KMS-11 (cell line): Measurements from ENCODE around the gene MYRF.

Experiments used
- H2AFZ ChIP-seq: fragments of 200-600 bp; sonication (generic); 2 replicates; pipeline ENCODE4 v1.6.1; 2016; ENCODE audit warnings: antibody characterized with exemption, mixed run types, low read depth
- H3K27ac ChIP-seq: fragments of 200-600 bp; sonication (generic); 2 replicates; pipeline ENCODE4 v1.6.1; 2016; ENCODE audit warnings: mild to moderate bottlenecking, mixed run types
- H3K27me3 ChIP-seq: fragments of 200-600 bp; sonication (generic); 2 replicates; pipeline ENCODE4 v1.6.1; 2017; ENCODE audit warnings: mild to moderate bottlenecking, low read depth, mixed run types, moderate library complexity; ENCODE audit not compliant: insufficient read depth
- H3K36me3 ChIP-seq: fragments of 200-600 bp; sonication (generic); 2 replicates; pipeline ENCODE4 v1.6.1; 2017; ENCODE audit warnings: mild to moderate bottlenecking, mixed run types; ENCODE audit not compliant: insufficient read depth
- H3K4me1 ChIP-seq: fragments of 200-600 bp; sonication (generic); 2 replicates; pipeline ENCODE4 v1.6.1; 2016; ENCODE audit warnings: mild to moderate bottlenecking, low read depth, mixed run types; ENCODE audit not compliant: poor library complexity, severe bottlenecking
- H3K4me2 ChIP-seq: fragments of 200-600 bp; sonication (generic); 2 replicates; pipeline ENCODE4 v1.7.0; 2016; ENCODE audit warnings: mild to moderate bottlenecking, mixed run types
- H3K4me3 ChIP-seq: fragments of 200-600 bp; sonication (generic); IDR thresholded peaks from 2 replicates; pipeline ENCODE4 v1.6.1; 2017; ENCODE audit warnings: low read depth, low read length, mixed read lengths; ENCODE audit not compliant: insufficient read depth
- H3K79me2 ChIP-seq: fragments of 200-600 bp; sonication (generic); 2 replicates; pipeline ENCODE4 v1.6.1; 2016; ENCODE audit warnings: low read depth, mixed run types; ENCODE audit not compliant: insufficient read depth
- H3K9ac ChIP-seq: fragments of 200-600 bp; sonication (generic); 2 replicates; pipeline ENCODE4 v1.6.1; 2016; ENCODE audit warnings: mild to moderate bottlenecking, mixed run types
- H4K20me1 ChIP-seq: fragments of 200-600 bp; sonication (generic); 2 replicates; pipeline ENCODE4 v1.6.1; 2016; ENCODE audit warnings: mild to moderate bottlenecking, mixed run types; ENCODE audit not compliant: insufficient read depth
- CTCF ChIP-seq: fragments of 200-600 bp; sonication (generic); conservative IDR thresholded peaks from 2 replicates; pipeline ENCODE4 v1.6.1; 2017; ENCODE audit warnings: low read depth, mild to moderate bottlenecking, antibody characterized with exemption, low read length, moderate library complexity, mixed read lengths

The MYRF gene

DNA sequence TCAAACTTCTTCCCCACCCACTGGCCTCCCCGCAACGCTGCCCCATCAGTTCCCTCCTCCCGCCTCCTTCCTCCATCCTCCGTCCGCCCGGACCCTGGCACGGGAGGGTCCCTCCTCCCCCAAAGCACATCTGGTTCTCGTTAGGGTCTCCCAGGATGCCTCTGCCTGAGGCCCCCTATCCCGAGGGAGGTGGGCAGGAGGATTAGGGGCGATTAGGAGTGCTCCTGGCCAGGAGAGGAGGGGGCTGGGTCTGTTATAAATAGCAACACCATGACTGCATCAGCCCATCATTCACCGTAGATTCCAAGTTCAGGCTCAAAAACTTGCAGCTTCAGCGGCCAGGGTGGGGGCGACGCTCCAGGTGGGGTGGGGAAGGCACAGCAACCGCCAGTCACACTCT lies 10.4 kb downstream of the MYRF start:
- Histone ChIP-seq H3K9ac (no peak overlapping the region), H3K27ac (no peak overlapping the region), H3K4me2 (no peak overlapping the region), H4K20me1 (no peaks in the 10 kb centered on the region), H3K36me3 (no peaks in the 10 kb centered on the region), H3K79me2 (no peaks in the 10 kb centered on the region), H3K4me1 (no peaks in the 10 kb centered on the region), H3K27me3 (peaks cover 27% of the 10 kb centered on the region), H2AFZ (no peak overlapping the region), H3K4me3 (no peak overlapping the region)
- TF ChIP-seq CTCF = no peak

GRCh38 chr11:61763930-61764605 lies 11.6 kb downstream of the MYRF start:
- TF ChIP-seq CTCF = no peak

DNA sequence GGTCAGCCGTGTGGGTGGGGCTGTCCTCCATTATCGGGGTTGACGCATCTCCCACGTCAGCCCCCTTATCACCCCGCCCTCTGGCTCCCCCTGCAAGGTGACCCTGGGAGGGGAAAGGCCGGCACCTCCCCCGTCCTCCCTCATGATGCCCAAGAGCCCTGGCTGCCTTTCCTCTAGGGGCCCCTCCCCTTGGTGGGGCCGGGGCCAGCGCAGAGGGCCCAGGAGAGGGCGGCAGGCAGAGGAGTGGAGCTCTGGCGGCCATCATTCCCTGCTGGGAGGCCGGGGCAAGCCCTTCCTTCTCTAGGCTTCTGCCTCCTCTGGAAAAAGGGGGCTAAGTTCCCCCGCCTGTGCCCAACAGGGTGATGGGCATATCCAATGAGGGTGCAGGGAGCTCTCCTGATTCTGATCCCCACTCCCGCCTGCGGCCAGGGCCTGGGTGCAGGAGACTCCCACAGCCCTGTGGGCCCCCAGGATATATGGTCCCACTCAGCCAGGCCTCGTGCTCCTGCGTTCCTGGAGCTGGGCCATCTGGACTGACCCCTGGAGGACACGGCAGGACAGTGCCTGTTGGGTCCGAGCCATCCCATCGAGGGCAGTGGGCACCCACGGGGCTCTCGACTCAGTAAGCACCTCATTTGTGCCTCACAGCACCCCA lies 12.3 kb downstream of the MYRF start:
- H3K27ac ChIP-seq = no peak overlapping the region
- H3K4me1 ChIP-seq = no peaks in the 10 kb centered on the region
- H3K9ac ChIP-seq = no peak overlapping the region
- H4K20me1 ChIP-seq = no peaks in the 10 kb centered on the region
- H3K4me3 ChIP-seq = no peak overlapping the region
- no peak overlapping the region for H3K4me2 ChIP-seq
- no peak for TF ChIP-seq CTCF
- H3K79me2 ChIP-seq = no peaks in the 10 kb centered on the region
- H2AFZ ChIP-seq = no peak overlapping the region
- H3K36me3 ChIP-seq = no peaks in the 10 kb centered on the region
- H3K27me3 ChIP-seq = peaks cover 27% of the 10 kb centered on the region

More at GRCh38 chr11:61763930-61764605, 11.6 kb downstream of the MYRF start:
- peaks cover 27% of the 10 kb centered on the region for H3K27me3 ChIP-seq
- H3K4me2 ChIP-seq = no peak overlapping the region
- H3K27ac ChIP-seq = no peak overlapping the region
- no peak overlapping the region for H2AFZ ChIP-seq
- H3K4me3 ChIP-seq = no peak overlapping the region
- no peaks in the 10 kb centered on the region for H3K4me1 ChIP-seq
- no peaks in the 10 kb centered on the region for H4K20me1 ChIP-seq
- H3K36me3 ChIP-seq = no peaks in the 10 kb centered on the region
- H3K9ac ChIP-seq = no peak overlapping the region
- H3K79me2 ChIP-seq = no peaks in the 10 kb centered on the region

DNA sequence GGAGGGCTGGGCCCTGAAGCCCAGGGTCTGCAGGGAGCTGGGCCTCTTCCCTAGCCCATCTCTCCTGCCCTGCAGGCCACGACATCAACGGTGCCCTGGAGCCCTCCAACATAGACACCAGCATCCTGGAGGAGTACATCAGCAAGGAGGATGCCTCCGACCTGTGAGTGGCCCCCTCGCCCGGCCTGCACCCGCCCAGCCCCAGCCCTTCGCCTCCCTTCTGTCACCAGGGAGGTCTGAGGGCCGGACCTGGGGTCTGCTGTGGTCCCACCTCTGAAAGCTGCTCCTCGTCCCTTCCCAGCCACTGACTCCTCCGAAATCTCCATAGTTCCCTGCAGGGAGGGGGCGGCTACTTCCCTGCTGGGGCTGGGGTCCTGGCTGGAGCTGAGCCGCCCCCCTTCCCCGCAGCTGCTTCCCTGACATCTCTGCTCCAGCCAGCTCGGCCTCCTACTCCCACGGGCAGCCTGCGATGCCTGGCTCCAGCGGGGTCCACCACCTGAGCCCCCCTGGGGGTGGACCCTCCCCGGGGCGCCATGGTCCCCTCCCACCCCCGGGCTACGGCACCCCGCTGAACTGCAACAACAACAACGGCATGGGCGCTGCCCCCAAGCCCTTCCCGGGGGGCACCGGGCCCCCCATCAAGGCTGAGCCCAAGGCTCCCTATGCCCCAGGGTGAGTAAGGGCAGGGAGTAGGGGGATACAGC lies 13.3 kb downstream of the MYRF start:
- no peaks in the 10 kb centered on the region for H3K4me1 ChIP-seq
- TF ChIP-seq CTCF = no peak
- peaks cover 27% of the 10 kb centered on the region for H3K27me3 ChIP-seq

More for the DNA sequence above, 13.3 kb downstream of the MYRF start:
- H4K20me1 ChIP-seq = no peaks in the 10 kb centered on the region
- H2AFZ ChIP-seq = no peak overlapping the region
- no peak overlapping the region for H3K4me2 ChIP-seq
- no peak overlapping the region for H3K9ac ChIP-seq
- H3K27ac ChIP-seq = no peak overlapping the region
- no peaks in the 10 kb centered on the region for H3K36me3 ChIP-seq
- no peak overlapping the region for H3K4me3 ChIP-seq
- no peaks in the 10 kb centered on the region for H3K79me2 ChIP-seq
